LHCN-M2 (cell line): ENCODE measurements around the gene ANXA2. TPM values are rescaled to one million over a fixed set of nuclear protein-coding genes. Genes with fewer than 3 reads are reported as not detected.
"Not testable (repeated sequence)": the region's sequence is repeated elsewhere in the genome, so short reads cannot be mapped to it uniquely, and the experiment has no call there.

Experiments used
- DNase-seq: peaks from one replicate; pipeline ENCODE4 v3.0.0-alpha.2; 2012; ENCODE audit warnings: low read depth
- total RNA-seq: library from RNA; depleted of rRNA; stranded (reverse); fragments of >200 nt; gene quantifications from 2 replicates; pipeline ENCODE4 v1.2.3, GENCODE V29; 2014

Gene ANXA2
- total RNA-seq, 1 experiment from 2014 or later, result 3,230 TPM

- DNase-seq, result no peak
These were observed 52.8 kb downstream of the ANXA2 start for GRCh38 chr15:60344987-60345386.

DNA sequence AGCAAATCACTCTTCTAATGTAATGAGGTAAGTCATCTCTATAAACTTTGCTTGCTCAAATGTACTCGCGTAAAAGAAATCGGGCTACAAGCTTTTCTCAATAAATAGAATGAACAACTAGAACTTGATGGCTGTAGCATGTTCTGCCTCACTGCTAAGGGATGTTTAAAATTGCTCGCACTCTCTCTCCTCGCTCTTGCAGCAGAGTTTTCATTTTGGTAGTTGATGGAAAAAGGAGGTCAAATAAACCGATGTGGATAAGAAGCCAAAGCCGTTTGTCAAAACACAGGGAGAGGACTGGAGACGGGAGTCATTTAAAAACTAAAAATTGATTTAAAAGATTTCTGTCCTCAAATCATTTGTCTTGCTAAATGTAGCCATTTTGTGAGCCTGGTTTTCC lies 53.3 kb downstream of the ANXA2 start:
- no peak for DNase-seq

DNA sequence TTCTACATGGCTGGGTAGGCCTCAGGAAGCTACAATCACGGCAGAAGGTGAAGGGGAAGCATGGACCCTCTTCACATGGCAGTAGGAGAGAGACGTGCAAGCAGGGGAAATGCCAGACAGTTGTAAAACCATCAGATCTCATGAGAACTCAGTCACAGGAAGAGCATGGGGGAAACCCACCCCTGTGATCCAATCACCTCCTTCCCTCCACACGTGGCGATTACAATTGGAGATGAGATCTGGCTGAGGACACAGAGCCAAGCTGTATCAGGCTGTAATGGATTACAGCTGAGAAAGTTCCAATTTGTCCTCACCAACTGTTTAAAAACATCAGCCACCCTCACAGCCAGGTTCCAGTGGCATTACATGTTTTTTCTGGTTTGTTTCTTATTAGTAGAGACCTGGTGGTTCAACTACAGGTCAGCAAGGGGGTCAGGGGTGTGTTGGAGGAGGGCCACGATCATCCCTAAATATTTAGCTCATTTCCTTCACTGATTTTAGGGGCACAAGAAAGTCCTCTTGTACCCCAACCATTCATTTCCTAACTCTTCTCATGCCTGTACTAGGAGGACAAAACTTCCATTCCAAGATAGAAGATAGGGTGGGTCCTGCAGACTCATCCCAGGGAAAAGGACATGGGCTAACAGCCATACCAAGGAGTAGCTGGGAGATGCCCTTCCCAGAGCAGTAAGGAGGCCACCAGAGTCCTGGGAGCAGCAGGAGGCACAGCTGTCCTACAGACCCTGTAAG lies 54.4 kb downstream of the ANXA2 start:
- no peak for DNase-seq

GRCh38 chr15:60340207-60340921 lies 57.4 kb downstream of the ANXA2 start:
- DNase-seq, result no peak

DNA sequence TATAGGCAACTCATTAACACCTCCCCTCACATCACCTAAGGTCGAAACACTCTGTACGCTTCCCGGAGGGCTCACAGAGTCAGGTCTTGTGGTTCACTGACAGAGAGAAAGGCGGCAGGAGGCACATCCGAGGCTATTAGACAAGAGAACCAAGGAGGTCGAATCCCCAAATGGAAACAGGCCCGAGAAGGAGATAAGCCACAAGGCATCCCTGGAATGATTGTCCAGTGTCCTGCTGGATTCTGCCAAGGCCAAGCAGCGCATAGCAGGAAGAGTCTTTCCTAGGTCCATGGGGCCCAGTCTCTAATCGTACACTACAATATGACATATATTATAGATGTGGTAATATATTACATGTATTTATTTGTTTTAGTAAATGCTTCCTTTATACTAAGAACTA lies 58.5 kb downstream of the ANXA2 start:
- no peak for DNase-seq

DNA sequence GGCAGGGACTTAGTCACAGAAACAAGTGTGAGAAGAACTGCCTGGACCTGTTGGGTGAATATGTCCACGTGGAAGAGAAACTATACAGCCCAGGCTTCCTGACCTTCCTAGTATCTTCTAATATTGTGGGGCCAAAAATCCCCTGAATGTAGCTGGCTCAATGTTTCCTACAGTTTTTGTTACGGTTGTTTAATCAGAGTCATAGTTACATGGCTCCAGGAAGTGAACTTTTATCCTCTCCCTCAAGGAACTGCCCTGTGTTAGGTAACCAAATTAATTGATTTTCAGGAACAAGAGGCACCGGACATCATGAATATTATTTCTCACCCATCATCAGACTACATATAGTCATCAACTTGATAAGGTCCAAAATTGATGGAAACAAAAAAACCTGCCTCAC lies 59.0 kb downstream of the ANXA2 start:
- no peak for DNase-seq

- DNase-seq, result no peak
These were observed 60.7 kb downstream of the ANXA2 start for GRCh38 chr15:60337076-60337475.

- not testable (repeated sequence) for DNase-seq
These were observed 62.5 kb downstream of the ANXA2 start for GRCh38 chr15:60335296-60335695.

DNA sequence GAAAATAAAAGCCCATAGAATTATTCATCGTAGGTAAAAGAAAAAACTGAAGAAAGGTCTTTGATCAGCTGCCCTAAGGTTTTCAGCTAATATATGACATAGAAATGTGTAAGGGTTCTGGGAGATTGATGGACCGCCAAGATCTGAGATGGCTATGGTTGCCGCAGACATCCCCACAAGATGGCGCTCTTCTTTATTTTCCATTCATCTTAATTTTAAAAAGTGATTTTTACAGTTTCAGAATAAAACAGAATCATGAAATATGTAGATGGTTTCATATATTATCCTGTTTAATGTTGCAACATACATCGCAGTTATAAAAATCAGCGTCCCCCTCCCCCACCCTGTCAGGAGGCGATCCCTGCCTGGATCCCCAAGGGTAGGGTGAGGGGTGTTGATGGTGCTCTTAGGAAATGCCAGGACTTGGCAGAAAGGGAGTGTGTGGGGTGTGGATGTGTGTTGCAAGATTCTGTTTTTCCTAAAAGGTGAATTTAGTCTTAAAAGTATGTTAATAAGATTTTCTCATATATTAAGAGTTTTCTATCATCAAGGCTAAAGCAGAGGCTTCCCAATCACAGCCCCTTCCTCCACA lies 68.8 kb downstream of the ANXA2 start:
- DNase-seq, result no peak

DNA sequence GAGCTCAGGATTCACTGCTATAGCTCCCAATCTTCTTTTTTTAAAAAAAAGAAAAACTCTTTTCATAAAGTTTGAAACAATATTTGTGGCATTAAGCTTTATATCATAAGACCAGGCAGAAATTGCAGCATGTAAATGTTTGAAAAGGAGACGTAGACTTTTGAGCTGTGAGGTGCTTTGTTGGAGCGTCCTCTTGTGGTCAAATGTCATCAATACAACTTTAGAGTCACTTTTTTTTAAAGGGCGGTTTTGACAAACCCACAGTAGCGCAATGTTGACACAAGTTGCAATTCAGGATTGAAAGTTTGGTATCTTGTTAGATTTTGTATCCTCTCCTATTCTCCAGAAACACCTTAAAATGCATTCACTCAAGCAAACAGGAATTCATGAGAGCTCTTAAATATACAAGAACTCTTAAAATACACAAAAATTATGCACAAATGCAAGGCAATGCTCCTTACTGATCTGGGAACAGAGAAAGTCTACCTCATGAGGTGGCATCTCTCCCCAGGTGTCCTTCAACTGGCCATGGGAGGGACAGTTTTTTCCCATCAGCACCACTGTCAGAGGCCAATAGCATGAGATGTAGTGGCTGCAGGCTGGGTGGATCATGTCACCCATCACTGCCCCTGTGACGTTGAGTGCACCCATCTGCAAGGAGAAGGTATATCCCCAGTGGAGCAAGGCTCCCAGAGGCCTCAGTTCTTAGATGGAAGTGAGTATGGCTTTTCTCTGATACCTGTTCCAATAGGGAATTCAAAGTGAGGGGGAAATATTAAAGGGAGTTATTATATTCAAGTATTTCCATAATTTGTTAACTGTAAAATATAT lies 70.7 kb downstream of the ANXA2 start:
- DNase-seq, result peak; percentile 48

- DNase-seq, result no peak
These were observed 71.4 kb downstream of the ANXA2 start for GRCh38 chr15:60326343-60326742.

DNA sequence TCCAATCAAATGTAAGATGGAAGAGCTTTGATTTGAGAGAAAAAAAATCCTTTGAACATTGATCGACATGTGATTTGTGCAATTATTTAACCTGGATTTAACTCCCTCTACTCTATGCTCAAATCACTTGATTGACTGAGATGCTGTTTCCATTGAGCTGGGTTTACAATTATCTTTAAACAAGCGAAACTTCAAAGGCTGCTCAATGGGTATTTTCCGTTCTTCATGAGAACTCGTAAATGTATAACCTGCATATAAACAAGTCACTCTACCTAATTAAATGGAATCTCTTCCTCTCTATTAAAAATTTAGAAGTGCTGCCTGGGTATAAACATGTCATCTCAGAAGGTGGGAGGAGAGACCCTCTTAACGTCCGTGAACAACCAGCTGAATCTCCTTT lies 71.9 kb downstream of the ANXA2 start:
- no peak for DNase-seq

DNA sequence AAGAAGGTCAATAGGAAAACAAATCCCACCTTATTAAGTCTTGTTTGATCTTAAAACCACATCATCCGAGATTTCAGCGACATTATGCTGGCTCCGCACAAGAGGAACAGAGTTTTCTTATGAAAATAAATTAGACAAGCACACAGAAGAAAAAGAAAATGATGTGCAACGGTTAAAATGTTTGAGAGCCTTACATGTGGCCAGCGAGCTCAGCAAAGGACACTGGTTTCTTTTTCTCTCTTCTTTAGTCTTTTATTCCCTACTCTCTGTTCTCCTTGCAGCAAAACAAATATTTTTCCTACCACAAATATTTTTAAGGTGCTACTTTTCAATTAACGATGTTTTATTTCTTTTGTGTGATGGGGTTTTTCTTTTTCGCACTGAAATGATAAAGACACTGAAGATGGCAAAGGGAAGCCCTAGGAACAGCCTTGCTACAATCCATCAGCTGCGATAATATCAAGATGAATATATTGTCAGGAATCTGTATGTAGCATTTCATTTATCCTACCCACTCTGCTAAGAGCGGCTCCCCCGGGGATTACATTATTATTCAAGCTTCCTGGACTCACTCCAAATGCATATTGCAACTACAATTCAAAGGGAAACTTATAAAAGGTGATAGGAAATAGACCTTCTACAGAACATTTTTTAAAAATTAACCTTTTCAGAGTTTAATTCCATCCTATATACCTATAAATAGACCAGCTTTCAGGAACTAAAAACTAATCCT lies 72.9 kb downstream of the ANXA2 start:
- no peak for DNase-seq

DNA sequence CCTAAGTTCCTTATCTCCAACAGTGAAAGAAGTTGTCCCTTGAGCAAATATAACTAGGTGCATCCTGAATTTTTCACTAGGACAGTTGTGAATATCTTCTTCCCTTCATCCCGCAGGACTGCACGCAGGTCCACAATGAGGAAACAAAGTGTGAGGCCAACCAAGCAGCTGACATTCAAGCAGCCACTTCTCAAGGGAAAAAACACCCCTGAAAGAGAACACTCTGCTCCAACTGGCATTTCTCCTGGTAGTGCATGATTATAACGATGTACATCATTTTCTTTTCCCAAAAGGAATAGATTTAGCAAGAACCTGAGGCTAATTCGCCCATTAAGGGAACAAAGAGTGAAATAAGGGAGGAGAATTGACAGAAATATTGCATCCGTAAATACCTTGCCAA lies 74.5 kb downstream of the ANXA2 start:
- no peak for DNase-seq

- DNase-seq, result no peak
These were observed 77.4 kb downstream of the ANXA2 start for GRCh38 chr15:60320365-60320764.

GRCh38 chr15:60318216-60318867 lies 79.4 kb downstream of the ANXA2 start:
- DNase-seq, result no peak

DNA sequence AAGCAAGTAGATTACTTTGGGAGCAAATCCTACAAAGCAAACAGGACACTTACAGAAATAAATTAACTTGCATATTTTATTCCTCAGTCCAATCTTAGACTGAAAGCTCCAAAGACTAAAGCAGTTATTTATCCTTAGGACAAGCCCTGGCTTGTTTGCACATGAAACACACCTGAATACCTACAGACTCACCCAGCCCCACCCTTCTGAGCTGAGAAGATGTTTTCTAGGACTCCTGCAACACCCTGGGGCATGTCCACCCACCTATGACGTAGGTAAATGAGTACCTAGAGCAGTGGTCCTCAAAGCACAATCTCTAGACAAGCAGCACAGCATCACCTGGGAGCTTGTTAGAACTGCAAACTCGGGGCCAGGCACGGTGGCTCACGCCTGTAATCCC lies 80.8 kb downstream of the ANXA2 start:
- DNase-seq, result no peak

DNA sequence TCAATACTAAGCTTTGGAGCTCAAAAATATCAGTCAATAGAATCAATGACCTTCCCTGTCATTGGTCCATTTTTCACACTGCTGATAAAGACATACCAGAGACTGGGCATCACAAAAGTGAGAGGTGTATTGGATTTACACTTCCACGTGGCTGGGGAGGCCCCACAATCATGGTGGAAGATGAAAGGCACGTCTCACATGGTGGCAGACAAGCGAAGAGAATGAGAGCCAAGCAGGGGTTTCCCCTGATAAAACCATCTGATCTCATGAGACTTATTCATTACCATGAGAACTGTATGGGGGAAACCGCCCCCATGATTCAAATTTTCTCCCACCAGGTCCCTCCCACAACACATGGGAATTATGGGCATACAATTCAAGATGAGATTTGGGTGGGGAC lies 81.9 kb downstream of the ANXA2 start:
- no peak for DNase-seq

DNA sequence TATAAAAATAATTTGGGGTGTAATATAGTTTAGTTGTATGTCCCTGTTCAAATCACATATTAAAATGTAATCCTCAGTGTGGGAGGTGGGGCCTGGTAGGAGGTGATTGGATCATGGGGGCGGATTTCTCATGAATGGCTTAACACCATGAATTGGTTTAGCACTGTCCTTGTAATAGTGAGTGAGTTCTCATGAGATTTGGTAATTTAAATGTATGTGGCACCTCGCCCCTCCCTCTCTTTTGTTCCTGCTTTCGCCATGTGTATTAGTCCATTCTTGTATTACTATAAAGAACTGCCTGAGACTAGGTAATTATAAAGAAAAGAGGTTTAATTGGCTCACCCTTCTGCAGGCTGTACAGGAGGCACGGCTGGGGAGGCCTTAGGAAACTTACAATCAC lies 83.9 kb downstream of the ANXA2 start:
- DNase-seq, result no peak

DNA sequence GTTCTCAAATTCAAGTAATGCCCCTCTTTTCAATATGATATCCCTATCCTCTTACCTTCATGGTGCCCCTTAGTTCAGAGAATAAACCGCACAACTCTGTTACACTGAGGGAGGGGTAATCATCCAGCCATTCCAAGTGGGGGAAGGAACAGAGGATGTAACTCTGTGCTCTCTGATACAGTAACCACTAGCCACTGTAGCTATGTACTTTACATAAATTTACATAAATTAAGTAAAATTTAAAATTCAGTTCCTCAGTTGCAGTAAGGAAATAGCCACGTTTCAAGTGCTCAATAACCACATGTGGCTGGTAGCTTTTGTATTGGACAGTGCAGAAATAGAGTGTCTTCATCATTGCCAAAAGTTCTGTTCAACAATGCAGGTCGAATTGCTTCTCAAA lies 90.8 kb downstream of the ANXA2 start:
- no peak for DNase-seq

- DNase-seq, result peak; percentile 14
These were observed 96.8 kb downstream of the ANXA2 start for GRCh38 chr15:60301024-60301423.
